Colon (tissue), 2 donors: Measurements from ENCODE around the gene SYTL3.
"Not testable (repeated sequence)": the region's sequence is repeated elsewhere in the genome, so short reads cannot be mapped to it uniquely, and the experiment has no call there.

Source experiments
- FAIRE-seq: peaks from 2 replicates; lab custom pipeline; 2012; peaks lifted over from hg19 to GRCh38; lab: Jason Lieb, UNC
- donor health status: control.
- donor health status: control.

SYTL3 gene

DNA sequence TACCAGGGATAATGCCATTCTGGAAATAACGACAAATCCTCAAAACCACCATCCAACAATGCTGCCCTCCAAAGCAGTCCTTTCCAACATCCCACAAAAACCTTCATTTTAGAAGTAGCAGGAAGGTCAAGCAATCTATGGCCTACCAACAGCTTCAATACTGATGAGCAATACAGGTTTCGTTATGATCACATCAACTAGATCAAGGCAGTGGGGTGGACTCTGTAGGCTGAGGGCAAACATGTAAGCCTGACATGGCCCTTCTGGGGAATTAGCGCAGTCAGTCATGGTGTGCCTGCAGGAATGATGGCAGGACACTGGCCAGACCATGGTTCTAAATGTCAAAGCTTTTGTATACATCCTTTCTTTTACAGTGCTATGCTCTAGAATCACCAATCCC lies 127.7 kb downstream of the SYTL3 start:
- no peak for FAIRE-seq

DNA sequence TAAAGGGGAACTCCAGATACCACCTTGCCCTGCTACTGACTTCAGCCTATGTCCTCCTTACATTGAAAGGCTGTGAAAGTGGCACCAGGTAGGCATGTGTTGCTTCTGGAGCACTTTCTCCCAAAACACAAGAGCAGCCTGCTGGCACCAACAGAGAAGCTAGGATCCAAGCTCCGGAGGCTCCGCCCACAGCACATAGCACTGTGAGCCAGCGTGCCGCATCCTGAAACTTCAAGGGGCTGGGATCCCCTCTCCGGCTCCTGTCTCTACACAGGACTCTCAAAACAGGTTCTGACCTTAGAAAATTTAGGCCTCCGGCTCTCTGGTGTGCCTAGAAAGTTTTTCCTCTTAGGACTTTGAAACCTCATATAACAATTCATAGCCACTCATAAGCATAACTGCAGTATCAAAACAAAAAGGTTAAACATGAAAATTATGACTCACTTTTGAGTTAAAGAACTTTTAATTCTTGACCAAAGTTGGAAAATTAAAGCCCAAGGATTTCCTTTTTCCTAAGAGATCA lies 128.2 kb downstream of the SYTL3 start:
- no peak for FAIRE-seq

DNA sequence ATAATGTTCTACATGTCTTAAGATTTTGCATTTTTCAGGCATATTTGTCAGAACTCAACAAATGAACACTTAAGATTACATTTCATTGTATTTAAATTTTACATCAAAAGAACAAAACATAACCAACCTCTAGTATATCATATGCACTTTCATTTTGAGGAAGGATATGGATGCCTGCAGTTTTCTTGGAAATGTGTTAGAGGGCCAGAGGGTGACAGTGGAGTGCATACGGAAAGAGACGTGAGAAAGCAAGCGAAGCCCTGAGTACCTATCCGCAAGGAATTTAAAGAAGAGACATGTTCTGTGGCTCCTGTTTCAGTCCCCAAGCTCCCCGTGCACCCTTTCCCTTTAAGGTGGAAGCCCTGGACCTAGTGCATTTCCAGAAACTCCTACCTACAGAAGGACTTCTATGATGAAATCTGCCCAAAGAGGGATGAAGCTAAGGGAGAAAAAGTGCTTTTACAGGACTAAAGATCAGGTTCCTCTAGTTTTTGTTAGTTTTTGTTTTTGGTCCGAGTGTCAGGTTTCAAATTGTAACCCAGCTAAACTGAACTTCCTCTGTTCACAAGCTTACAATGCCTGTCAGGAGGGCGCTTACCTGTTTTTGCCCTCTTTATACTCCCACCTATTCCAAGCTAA lies 130.5 kb downstream of the SYTL3 start:
- no peak for FAIRE-seq

DNA sequence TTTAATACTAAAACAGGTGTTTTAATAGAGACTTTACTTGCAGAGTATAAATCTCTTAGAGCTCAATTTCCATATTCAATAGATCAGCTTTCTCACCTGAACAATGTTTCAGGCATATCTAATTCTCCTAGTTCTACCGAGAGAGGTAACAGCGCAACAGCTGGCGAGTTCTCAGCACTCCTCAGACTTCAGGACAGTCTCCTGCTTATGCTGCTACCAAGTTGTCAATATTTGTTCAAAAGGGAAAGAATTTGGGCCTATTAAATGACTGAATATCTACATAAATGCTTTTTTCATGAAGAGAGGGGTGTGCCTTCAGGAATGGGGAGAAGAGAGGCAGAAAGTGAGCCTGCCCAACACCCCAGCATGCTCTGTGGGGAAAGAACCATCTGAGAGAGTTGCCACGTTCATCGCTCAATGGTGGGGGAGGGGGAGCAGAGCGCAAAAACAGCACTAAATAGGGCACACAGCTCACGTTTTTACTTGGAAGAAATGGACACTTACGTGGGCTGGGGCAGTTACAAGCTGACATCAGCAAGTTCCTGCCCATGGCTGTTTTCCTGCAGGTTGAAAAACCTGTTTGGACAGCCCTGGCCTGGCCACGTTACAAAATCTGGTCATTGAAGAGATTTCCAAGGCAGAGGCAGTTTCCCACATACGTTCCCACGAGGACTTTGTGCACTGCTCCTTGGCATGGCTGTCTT lies 131.3 kb downstream of the SYTL3 start:
- no peak for FAIRE-seq

DNA sequence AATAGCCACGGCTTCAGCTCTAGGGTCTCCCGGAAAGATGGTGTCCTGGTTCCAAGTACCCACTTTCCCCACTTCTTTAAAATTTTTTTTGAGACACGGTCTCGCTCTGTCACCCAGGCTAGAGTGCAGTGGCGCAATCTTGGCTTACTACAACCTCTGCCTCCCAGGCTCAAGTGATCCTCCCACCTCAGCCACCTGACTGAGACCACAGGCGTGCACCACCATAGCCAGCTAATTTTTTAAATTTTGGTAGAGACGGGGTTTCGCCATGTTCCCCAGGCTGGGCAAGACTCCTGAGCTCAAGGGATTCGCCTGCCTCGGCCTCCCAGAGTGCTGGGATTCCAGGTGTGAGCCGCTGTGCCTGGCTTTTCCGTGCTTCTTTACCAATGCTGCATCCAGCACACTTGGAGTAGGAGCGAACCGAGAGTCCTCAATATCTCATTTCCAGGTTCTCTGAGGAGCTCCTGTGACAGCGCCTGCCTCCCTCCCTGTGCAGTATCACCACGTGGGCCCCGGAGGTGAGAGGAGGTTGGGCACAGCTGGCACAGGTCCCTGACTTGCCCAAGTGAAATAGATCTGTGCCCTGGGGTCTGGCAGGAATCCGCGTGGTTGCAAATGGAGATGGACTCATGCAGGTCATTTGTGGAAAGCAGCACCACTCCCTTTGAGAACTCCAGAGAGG lies 132.0 kb downstream of the SYTL3 start:
- no peak for FAIRE-seq

DNA sequence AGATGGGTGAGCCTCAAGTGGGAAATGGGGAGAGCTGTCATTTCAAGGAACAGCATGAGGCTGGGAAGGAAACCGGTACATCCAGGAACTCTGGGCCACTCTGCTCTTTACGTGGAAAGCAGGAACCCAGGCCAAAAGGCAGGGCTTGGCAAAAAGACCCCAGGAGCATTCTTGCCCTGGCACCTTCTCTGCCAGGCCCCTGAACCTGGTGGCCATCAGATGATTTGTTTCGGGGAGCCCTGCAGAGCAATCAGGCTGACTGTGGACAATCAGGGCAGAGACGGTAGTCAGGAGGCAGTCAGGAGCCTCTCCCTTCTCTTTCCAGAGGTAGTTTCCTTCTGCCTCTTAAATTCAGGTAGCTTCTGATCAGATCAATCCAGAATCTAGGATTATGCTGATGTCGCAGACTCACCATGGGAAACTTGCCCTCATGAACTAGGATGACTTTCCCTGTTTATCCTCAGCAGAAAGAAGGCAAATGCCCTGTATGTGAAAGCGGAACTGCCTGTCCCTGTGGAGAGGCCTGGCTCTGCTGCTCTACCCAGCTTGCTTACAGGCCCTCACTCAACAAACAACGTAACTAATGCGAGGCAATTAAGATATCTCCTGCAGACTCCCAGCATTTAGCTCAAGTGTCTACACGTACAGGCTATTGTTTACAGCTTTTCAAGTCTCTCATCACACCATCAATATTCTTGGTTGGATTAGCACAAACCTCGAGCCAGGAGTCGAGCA lies 132.7 kb downstream of the SYTL3 start:
- FAIRE-seq: no peak

DNA sequence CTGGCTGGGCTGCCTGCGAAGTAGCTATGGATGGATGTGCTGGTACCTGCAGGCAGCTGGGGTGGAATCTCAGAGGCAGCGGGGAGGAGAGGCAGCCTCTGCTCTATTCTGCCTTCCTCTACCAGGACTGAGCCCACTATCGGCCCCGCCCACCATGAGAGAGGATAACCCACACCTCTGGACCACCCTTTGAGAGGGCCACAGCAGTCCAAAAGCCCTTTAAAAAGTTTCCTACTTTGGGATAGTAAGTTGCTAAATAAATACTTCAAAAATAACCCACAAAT lies 133.3 kb downstream of the SYTL3 start:
- FAIRE-seq: no peak

DNA sequence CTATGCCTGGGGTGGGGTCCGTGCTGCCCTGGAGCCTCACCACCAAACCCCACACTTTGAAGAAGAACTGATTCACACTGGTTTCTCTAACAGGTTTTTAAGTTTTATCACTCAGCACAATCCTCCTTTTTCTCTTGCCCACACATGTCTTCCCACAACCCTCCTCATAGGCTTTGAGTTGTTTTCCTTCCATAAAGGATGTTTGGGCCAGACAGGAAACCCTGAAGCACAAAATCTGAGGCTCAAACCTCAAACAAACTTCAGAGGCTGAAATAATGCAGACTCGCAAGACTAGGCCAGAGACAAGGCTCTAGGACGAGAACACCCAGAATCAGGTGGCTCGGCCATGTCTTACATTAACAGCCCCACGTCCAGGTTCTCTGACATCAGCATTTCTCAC lies 134.0 kb downstream of the SYTL3 start:
- no peak for FAIRE-seq

DNA sequence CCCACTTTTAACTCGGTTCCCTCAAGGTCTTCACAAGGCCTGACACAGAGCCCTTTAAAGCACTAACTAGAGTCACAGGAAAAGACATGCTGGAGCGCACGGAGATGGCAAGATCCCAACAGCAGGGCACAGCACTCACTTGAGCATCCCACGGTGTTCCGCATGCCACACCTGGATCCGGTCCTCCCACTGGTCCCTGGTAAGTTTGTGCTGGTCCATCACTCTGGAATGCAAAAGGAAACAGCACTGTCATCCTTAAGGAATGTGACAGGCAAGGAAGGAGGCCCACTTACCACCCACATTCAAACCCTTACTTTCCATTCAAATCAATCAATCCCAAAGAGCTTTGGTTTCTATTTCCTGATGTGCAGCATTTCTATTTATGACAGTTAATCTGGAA lies 134.7 kb downstream of the SYTL3 start:
- FAIRE-seq: no peak

DNA sequence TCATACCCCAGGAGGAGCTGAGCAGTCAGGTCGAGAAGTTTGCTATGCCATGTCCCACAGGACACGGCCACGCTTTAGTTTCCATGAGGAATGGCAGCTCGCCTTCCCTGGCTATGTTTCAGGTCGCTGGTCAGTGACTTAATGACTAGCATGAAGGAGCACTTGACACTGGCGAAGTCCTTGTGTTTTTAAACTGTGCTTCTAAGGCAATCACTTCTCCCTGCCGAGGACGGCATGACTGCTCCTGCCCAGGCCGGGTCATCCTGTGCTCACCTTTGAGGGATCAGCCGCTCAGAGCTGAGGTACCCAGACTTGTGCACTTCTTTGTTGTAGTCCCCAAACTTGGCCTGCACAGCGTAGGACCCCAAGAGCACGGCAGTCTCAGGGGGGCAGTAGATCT lies 135.2 kb downstream of the SYTL3 start:
- no peak for FAIRE-seq

DNA sequence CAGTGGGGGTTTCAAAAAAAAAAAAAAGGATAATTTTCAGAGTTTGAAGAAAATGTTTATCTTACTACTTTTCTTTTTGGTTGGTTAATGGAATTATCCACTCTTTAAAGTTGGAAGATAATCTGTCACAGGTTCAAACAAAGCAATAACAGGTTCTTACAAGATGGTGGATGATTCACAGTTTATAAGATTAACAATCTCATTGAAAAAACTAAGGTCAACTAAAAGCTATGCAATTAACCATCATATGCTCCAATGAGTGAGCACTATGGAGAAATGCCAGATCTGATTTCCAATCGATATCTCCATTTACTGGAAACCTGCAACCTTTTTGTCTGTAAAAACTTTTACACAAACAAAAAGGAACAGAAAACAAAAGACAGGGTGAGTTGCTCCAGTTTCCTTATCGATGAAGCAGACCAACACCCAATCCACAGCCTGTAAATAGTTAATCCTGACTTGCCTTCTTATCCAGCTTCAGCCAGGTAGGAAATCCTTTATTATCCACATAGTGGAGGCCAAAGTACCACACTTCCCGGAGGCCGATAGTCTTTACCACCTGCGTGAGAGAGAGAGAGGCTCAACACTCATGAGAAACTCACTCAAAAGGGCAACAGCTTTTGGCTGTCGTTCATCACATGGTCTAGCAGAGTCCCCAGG lies 136.9 kb downstream of the SYTL3 start:
- no peak for FAIRE-seq

DNA sequence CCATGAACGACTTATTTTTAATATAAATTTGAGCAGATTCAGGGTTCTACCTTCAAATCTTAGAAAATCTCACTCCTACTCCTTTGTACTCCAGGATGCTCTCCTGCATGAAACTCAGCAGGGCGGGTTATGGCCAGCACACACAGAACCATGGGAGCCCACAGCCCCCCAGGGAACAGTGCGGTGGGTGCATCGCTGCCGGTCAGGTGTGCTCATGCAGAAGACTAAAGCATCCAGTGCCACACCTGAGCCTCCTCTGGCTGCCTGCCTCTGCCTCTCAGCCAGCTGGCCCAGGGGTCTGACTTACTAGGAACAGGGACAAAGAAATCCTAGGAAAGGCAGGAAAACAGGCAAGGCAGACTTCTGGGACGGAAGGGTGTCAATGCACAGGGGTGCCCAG lies 137.5 kb downstream of the SYTL3 start:
- no peak for FAIRE-seq

DNA sequence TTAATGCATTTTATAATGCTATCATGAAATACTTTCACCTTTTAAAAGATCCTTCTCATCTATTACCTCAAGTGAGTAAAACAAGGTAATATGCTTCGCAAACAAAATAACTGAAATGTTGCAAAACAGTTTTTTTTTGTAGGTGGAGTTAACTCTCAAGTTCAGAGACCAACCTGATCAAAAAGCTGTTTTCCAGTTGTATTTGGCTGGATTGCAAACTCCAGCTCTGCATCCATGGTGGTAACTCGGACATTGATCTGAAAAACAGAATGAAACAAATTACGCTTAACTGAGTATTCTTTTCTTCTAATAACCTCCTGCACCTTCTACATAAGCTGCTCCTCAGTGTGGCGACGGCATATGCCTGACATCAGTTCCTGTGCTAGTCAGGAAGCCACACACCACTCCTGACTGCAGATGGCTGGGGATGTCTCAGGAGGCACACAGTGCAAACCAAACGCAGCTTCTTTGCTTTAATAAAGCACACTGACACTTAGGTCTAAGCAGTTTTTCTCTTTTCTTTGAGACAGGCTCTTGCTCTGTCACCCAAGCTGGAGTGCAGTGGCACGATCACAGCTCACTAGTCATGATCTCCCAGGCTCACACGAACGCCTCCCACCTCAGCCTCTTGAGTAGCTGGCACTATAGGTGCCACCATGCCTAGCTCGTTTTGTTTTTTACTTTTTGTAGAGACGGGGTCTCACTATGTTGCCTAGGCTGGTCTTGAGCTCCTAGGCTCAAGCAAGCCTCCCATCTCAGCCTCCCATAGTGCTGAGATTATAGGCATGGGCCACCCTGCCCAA lies 139.5 kb downstream of the SYTL3 start:
- no peak for FAIRE-seq

DNA sequence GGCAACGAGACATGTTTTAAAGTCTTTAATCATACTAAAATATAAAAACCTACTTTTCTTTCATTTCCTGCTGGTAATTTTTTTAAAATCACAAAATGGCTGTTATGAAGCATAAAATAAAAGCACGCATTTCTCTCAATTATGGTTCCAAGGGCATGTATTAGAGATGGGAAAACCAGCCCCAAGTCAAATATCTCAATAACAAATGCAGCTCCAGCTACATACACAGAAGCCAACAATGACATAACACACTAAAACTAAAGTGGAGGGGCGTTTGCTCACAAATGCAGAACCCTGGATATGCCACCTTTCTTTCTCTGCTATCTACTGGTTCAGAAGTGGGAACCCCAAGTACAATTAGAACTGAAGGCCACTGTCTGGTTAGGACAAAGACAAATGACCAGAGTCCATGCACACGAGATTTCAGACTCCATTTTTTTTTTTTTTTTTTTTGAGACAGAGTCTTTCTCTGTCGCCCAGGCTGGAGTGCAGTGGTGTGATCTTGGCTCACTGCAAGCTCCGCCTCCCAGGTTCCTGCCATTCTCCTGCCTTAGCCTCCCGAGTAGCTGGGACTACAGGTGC lies 141.5 kb downstream of the SYTL3 start:
- no peak for FAIRE-seq

DNA sequence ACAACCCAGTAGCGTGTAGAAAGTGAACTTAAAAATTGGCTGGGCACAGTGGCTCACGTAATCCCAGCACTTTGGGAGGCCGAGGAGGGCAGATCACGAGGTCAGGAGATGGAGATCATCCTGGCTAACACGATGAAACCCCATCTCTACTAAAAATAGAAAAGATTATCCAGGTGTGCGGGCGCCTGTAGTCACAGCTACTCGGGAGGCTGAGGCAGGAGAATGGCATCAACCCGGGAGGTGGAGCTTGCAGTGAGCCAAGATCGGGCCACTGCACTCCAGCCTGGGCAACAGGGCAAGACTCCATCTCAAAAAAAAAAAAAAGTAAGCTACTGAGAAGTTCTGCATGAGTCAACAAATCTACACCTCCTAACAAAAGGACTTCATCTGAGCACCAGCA lies 142.7 kb downstream of the SYTL3 start:
- not testable (repeated sequence) for FAIRE-seq

DNA sequence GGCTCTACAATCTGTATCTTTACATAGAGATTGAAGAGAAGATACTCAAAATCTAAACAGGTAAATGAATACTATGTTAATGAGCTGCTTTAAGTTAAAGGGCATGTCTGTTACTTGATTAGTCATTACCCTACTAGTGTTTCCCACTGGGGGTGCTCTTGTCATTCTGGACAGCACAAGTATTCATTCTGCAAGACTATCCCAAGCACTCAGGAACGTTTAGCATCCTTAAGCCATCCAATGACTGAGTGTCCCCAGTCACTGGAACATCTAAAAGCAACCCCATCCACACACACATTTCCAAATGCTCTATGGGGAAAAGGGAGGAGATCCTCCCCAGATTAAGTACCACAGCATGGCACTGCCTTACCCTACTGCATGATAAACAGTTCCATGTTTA lies 143.6 kb downstream of the SYTL3 start:
- FAIRE-seq: no peak

DNA sequence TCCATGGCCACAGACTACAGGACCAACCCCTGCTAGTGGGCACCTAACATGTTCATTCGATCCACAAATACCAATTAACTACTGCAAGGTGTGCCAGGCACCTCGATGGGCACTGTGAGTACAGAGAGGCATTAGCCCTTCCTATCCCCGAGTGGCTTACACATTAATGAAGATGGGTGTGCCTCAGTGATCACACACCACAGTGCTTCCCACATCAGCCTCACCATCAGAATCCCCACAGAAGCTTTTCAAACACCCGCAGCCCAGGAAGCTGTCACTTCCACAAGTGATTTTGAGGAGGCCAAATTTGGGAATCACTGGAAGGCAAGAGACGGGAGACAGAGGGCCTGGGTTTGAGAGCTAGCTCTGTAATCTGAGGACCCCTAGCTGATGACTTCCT lies 145.7 kb downstream of the SYTL3 start:
- no peak for FAIRE-seq

DNA sequence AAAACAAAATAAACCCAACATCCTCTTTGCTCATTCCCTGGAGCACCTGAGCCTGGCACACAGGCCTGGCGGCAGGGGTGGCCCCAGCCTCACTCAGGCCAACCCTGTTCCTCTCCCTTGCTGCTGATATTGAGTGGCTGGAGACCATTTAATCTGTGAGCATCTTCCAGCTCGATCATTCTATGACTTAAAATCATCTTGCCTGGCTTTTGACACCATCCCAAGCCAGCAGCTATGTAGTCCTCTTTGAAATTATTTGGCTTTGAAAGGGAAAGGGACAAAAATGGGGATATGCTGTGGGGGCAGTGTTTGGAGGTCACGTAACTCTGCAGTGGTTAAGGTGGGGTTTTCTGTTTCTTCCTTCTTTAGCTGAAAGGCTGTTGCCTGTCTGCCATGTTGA lies 146.5 kb downstream of the SYTL3 start:
- FAIRE-seq: no peak

DNA sequence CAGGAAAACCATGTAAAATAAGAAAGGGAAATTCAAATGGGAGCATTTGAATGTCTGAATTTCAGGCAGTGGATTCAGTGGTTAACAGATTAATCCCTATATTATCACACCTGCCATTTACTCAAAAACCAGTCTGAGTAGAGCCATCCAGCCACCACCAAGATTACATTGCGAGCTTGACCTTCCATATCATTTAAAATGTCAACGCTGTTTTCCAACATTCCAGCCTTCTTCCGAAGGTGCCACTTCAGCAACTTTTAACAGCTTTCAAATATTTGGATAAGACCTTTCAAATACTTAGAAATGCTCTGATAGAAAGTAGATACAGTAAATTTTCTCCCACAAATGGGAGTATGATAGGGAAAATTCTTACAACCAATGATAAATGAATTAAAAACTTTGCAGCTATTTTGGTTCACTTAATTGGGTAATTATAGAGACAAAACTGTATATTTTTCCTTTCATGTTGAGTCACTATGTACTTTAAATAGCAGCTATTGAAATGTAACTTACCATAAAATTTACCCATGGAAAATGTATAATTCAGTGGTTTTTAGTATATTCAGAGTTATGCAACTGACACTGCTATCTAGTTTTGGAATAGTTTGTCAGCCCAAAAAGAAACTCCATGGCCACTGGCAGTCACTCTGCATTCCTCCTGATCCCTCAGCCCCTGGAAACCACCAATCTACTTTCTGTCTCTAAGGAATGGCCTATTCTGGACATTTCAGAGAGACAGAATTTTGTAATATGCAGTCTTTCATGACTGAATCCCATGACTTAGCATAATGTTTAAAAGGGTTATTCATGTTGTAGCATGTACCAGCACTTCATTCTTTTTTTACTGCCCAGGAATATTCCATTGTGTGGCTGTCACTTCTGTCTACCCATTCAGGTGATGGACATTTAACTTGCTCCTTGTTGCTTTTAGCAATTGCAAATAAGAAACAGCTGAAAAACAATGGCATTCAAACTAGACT lies 147.8 kb downstream of the SYTL3 start:
- FAIRE-seq: no peak

DNA sequence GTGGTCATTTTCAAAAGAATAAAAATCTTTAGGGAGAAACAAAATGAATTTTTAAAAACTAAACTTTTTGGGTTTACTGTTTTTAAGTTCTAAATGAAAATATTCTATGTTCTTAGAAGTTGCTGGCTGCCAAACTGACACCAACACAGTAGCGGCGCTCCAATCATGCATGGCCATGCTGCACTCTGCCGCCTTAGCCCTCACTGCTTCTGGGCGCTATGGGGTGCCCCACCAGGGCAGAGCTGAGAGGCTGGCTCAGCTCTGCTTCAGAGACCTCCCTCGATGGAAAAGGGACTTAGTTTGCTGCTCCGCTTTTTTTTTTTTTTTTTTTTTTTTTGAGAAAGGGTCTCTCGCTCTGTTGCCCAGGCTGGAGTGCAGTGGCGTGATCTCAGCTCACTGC lies 148.5 kb downstream of the SYTL3 start:
- no peak for FAIRE-seq
